AG09319 (cell line): ENCODE data around the gene MYZAP.

Experiments
- DNase-seq: peaks from one replicate; pipeline ENCODE4 v3.0.0-alpha.2; 2010; ENCODE audit warnings: low read depth; ENCODE audit errors: extremely low read depth
- TF ChIP-seq, protein P1 (sequence below): IDR thresholded peaks from 2 replicates; pipeline ENCODE4 v1.5.1; 2011; ENCODE audit warnings: low read depth, mild to moderate bottlenecking, inconsistent platforms, low read length, moderate library complexity

MYZAP gene

DNA sequence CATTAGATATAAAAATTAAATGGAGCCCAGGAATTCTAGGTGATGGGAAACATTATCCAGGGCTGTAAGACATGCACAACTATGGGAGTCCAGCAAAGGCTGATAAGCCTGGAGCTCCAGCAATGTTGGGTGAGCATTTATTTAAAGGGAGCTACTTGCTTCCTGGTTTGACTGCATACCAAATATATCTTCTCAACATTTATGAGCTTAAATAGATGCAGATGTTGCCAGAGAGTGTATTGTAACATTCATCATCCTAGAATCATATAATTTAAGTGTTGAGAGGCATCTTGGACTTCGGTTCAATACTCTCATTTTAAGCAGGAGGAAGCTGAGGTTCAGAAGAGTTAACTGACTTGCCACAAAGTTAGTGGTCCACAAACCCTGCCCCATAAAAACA is 102.6 kb downstream of the MYZAP start:
- TF ChIP-seq, protein P1, sequence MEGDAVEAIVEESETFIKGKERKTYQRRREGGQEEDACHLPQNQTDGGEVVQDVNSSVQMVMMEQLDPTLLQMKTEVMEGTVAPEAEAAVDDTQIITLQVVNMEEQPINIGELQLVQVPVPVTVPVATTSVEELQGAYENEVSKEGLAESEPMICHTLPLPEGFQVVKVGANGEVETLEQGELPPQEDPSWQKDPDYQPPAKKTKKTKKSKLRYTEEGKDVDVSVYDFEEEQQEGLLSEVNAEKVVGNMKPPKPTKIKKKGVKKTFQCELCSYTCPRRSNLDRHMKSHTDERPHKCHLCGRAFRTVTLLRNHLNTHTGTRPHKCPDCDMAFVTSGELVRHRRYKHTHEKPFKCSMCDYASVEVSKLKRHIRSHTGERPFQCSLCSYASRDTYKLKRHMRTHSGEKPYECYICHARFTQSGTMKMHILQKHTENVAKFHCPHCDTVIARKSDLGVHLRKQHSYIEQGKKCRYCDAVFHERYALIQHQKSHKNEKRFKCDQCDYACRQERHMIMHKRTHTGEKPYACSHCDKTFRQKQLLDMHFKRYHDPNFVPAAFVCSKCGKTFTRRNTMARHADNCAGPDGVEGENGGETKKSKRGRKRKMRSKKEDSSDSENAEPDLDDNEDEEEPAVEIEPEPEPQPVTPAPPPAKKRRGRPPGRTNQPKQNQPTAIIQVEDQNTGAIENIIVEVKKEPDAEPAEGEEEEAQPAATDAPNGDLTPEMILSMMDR, result no peak
- no peak for DNase-seq

DNA sequence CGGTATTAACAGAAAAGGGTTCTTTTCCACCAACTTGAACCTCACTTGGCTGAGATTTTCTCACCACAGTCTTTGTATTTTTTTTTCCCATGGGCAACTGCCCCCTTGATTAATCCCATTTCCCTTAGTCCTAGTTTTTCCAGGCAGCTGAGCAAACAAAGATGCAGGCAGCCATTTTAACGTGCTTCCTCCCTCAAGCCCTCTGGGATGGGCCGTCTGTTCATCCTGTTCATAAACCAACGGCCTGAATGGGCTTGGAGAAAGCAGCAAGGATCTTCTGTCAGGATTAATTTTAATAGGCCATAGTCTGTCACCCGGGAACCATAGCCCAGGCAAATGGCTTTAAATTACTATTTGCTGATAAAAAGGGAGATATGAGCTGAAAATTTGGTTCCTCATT is 104.4 kb downstream of the MYZAP start:
- DNase-seq, result no peak
- TF ChIP-seq, protein P1, result no peak

DNA sequence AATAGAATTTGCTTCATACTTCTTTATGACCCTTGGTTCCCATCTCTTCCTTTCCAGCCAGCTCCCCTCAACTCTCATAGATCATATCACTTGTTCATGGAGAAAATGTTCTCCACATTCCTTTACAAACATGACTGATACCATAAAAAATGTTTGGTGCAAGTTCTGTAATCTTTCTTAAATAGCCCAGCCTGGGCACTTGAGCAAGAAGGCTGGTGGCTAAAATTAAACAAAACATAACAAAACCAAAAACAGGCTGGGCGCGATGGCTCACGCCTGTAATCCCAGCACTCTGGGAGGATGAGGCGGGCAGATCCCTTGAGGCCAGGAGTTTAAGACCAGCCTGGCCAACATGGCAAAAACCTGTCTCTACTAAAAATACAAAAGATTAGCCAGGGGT is 105.9 kb downstream of the MYZAP start:
- no peak for DNase-seq
- TF ChIP-seq, protein P1, result no peak

DNA sequence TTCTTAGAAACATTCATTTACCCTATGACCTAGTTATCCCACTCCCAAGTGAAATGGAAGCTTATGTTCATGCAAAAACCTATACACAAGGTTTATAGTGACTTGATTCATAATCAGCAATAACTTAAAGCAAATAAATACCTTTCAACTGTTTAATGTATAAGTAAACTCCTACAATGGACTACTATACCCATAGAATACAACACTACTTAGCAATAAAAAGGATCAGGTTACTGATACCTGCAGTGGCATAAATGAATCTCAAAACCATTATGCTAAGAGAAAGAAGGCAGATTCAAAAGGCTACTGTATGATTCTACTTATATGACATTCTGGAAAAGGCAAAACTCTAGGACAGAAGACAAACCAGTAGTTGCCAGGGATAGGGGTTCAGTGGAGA is 106.5 kb downstream of the MYZAP start:
- DNase-seq, result no peak

DNA sequence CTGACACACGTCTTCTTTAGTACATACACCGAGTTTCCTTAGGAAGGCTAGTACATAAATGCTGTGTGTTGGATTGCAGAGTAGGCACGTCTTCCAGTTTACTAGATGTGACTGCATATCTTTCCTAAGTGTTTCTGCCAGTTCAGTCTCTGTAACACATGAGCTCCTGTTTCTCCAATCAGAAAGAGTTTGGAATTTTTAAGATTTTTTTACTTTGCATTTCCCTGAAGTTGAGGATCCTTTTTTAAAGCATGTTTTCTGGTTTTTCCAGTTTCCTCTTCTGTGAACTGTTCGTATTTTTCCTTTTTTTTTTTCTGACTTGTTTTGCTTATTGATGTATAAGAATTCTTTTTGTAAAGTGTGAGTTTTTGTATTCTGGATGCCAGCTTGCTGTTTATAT is 107.3 kb downstream of the MYZAP start:
- TF ChIP-seq, protein P1, result no peak
- DNase-seq, result no peak

More for the DNA sequence above, 106.5 kb downstream of the MYZAP start:
- TF ChIP-seq, protein P1, result no peak

DNA sequence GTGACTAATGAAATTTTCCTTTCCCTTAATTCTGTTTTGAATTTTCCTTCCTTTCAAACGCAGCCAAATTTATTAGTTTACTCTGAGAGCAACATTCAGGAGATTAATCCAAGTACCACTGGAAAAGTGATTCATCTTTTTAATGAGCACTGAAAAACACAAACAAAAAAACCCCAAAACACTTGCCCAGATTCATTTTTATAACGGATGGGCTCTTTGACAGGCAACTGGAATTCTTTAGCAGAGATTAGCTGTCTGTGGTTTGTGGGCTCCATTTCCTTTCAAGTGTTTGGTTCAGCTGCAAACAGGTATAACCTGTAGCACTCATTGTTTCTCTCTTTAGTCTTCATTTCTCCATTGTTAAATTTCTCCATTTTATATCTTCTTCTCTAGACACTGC is 111.7 kb downstream of the MYZAP start:
- no peak for DNase-seq
- TF ChIP-seq, protein P1, result no peak

DNA sequence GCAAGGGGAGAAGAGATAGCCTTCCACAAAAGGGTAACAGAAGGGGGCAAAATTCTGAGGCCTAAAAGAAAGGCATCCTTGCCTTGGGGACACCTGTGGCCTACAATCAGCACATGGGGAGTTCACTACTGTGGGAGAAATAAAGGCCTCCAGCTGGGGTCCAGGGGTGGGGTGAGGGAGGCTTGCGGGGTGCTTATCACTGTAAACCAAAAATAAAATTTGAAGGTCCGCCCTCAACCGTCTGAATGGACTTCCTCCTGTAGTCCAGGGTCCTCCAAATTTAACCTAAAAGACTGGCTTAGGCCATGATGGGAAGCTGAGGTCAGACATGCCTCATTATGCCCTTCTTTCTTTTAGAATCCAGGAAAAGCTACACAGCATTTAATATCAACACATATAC is 112.7 kb downstream of the MYZAP start:
- TF ChIP-seq, protein P1, result no peak

More for the DNA sequence above, 112.7 kb downstream of the MYZAP start:
- no peak for DNase-seq
